Mammary epithelial cell (primary cell): ENCODE results near the gene DTX3L.

Source experiments
- CTCF ChIP-seq, 2 donors: IDR thresholded peaks in 1 of 2; conservative IDR thresholded peaks in 1 of 2; 2 replicates each; pipeline ENCODE4 v1.5.1; 2011 to 2012; ENCODE audit warnings: inconsistent platforms in 2 of 2, low read length in 2 of 2, mild to moderate bottlenecking in 2 of 2, control low read depth in 1 of 2, low read depth in 1 of 2; ENCODE audit not compliant: insufficient read depth in 1 of 2; ENCODE audit errors: extremely low read depth in 1 of 2
- EZH2 ChIP-seq: IDR thresholded peaks from 2 replicates; pipeline ENCODE4 v1.6.1; 2012; ENCODE audit warnings: low read length, inconsistent platforms, borderline replicate concordance

GRCh38 chr3:122558605-122559004 lies 5.5 kb upstream of the DTX3L start:
- TF ChIP-seq EZH2 (no peak), CTCF (conservative IDR thresholded peaks at IDR 0.05 in 1 of 2, IDR thresholded peaks at IDR 0.05 in 1 of 2; ENCODE audit: extremely low read depth in 1 of 2, insufficient read depth in 1 of 2, low read depth in 1 of 2, low read length in 2 of 2) (no peak)
